ENCODE results near the gene B3GALT2. TPM values are rescaled to one million over a fixed set of nuclear protein-coding genes. Genes with fewer than 3 reads are reported as not detected.

Gene B3GALT2
- polyA plus RNA-seq, 3 donors = 0.26 TPM; not detected in 2

DNA sequence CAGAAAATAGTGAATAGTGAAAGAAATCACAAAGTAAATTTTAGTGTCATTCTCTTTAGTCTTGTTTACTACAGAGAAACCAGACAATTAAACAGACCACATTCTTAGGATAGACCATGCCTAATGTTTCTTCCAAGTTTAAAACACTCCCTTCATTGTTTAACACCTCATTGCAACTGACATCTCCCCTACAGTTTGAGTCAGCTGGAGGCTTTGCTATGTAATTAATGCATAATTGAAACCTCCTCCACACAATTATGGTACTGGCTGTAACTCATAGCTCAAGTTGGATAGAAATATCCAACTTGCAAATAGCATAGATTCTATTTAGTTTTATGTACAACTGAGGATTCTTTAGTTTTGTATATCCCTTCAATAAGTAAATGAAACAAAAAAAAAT, 35.2 kb upstream of the B3GALT2 start:
- no peak for DNase-seq
- Histone ChIP-seq H4K20me1 (ENCODE audit: insufficient read depth, low read length) (no peaks in the 10 kb centered on the region), H3K79me2 (ENCODE audit: insufficient read depth, low read length) (no peaks in the 10 kb centered on the region), H2AFZ (ENCODE audit: insufficient read depth, low read depth, low read length, poor library complexity, severe bottlenecking) (no peak overlapping the region), H3K9ac (ENCODE audit: insufficient read depth, low read length, poor library complexity, severe bottlenecking) (no peak overlapping the region), H3K4me1 (ENCODE audit: control insufficient read depth in 1 of 2, insufficient read depth in 2 of 2, low read length in 2 of 2) (no peaks in the 10 kb centered on the region), H3K27me3 (ENCODE audit: control insufficient read depth in 2 of 2, insufficient read depth in 2 of 2, low read length in 2 of 2) (no peaks in the 10 kb centered on the region), H3K4me3 (replicated peaks in 1 of 3; ENCODE audit: low read depth in 2 of 3, low read length in 3 of 3) (no peak overlapping the region), H3K36me3 (replicated peaks in 1 of 2; ENCODE audit: control insufficient read depth in 1 of 2, insufficient read depth in 2 of 2, low read length in 2 of 2) (peaks cover 0 to 49% of the 10 kb centered on the region in 2 donors), H3K27ac (ENCODE audit: low read depth in 1 of 2, low read length in 2 of 2) (no peak overlapping the region), H3K4me2 (replicated peaks; ENCODE audit: extremely low read depth, low read length, poor library complexity, severe bottlenecking) (no peak overlapping the region), H3K9me3 (replicated peaks in 1 of 2; ENCODE audit: control insufficient read depth in 1 of 2, insufficient read depth in 1 of 2, low read length in 2 of 2) (no peaks in the 10 kb centered on the region)
- TF ChIP-seq, protein P1, sequence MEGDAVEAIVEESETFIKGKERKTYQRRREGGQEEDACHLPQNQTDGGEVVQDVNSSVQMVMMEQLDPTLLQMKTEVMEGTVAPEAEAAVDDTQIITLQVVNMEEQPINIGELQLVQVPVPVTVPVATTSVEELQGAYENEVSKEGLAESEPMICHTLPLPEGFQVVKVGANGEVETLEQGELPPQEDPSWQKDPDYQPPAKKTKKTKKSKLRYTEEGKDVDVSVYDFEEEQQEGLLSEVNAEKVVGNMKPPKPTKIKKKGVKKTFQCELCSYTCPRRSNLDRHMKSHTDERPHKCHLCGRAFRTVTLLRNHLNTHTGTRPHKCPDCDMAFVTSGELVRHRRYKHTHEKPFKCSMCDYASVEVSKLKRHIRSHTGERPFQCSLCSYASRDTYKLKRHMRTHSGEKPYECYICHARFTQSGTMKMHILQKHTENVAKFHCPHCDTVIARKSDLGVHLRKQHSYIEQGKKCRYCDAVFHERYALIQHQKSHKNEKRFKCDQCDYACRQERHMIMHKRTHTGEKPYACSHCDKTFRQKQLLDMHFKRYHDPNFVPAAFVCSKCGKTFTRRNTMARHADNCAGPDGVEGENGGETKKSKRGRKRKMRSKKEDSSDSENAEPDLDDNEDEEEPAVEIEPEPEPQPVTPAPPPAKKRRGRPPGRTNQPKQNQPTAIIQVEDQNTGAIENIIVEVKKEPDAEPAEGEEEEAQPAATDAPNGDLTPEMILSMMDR (IDR thresholded peaks at IDR 0.05) = no peak
- H3K27ac Mint-ChIP-seq = no peak overlapping the region
- peaks cover 48 to 58% of the 10 kb centered on the region in 2 donors for H3K36me3 Mint-ChIP-seq
- H3K27me3 Mint-ChIP-seq (ENCODE audit: low read depth in 3 of 3) = no peaks in the 10 kb centered on the region
- intact Hi-C loops (cut with micrococcal nuclease) = no loop called here
- H3K9me3 Mint-ChIP-seq = peaks cover 0 to 6% (median 0%) of the 10 kb centered on the region in 7 donors
- no peak overlapping the region for H3K4me3 Mint-ChIP-seq
- no peaks in the 10 kb centered on the region for H3K4me1 Mint-ChIP-seq

DNA sequence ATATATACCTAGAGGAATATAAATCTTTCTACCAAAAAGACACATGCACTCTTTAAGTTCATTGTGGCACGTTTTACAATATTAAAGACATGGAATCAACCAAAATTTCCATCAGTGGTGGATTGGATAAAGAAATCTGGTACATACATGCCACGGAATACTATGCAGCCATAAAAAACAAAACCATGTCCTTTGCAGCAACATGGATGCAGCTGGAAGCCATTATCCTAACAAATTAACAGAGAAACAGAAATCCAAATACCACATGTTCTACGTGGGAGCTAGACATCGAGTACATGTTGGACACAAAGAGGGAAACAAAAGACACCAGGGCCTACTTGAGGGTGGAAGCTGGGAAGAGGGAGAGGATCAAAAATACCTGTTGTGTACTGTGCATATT, 33.0 kb upstream of the B3GALT2 start:
- DNase-seq = no peak
- H4K20me1 ChIP-seq (ENCODE audit: insufficient read depth, low read length) = no peaks in the 10 kb centered on the region
- H3K4me2 ChIP-seq (replicated peaks; ENCODE audit: extremely low read depth, low read length, poor library complexity, severe bottlenecking) = no peak overlapping the region
- no peaks in the 10 kb centered on the region for H3K27me3 ChIP-seq (ENCODE audit: control insufficient read depth in 2 of 2, insufficient read depth in 2 of 2, low read length in 2 of 2)
- TF ChIP-seq, protein P1 (IDR thresholded peaks at IDR 0.05) = no peak
- no peak overlapping the region for H3K9ac ChIP-seq (ENCODE audit: insufficient read depth, low read length, poor library complexity, severe bottlenecking)
- H3K4me1 ChIP-seq (ENCODE audit: control insufficient read depth in 1 of 2, insufficient read depth in 2 of 2, low read length in 2 of 2) = no peaks in the 10 kb centered on the region
- H3K9me3 ChIP-seq (replicated peaks in 1 of 2; ENCODE audit: control insufficient read depth in 1 of 2, insufficient read depth in 1 of 2, low read length in 2 of 2) = no peaks in the 10 kb centered on the region
- no peak overlapping the region for H3K4me3 ChIP-seq (replicated peaks in 1 of 3; ENCODE audit: low read depth in 2 of 3, low read length in 3 of 3)
- Mint-ChIP-seq H3K36me3 (peaks cover 44 to 64% of the 10 kb centered on the region in 2 donors), H3K4me3 (no peak overlapping the region), H3K4me1 (no peaks in the 10 kb centered on the region), H3K27me3 (ENCODE audit: low read depth in 3 of 3) (no peaks in the 10 kb centered on the region), H3K9me3 (peaks cover 0 to 3% (median 0%) of the 10 kb centered on the region in 7 donors), H3K27ac (no peak overlapping the region)
- intact Hi-C loops (cut with micrococcal nuclease) = no loop called here
- no peak overlapping the region for H3K27ac ChIP-seq (ENCODE audit: low read depth in 1 of 2, low read length in 2 of 2)
- H2AFZ ChIP-seq (ENCODE audit: insufficient read depth, low read depth, low read length, poor library complexity, severe bottlenecking) = no peak overlapping the region
- peaks cover 13 to 64% of the 10 kb centered on the region in 2 donors for H3K36me3 ChIP-seq (replicated peaks in 1 of 2; ENCODE audit: control insufficient read depth in 1 of 2, insufficient read depth in 2 of 2, low read length in 2 of 2)
- H3K79me2 ChIP-seq (ENCODE audit: insufficient read depth, low read length) = no peaks in the 10 kb centered on the region
- WGBS (ENCODE audit: insufficient coverage) = no CpG with 5 or more reads among the region's 4 CpGs
